HepG2 (cell line): ENCODE measurements around the gene RLN3. TPM values are rescaled to one million over a fixed set of nuclear protein-coding genes. Genes with fewer than 3 reads are reported as not detected.

Experiments used
- AGO1 ChIP-seq: fragments of 200-400 bp; formaldehyde crosslinking; IDR thresholded peaks from 2 replicates; pipeline ENCODE4 v1.6.1; 2017; ENCODE audit warnings: mild to moderate bottlenecking, low read depth, low read length, moderate library complexity; ENCODE audit not compliant: poor library complexity, severe bottlenecking
- FOXC1 ChIP-seq: sonication (generic); formaldehyde crosslinking; IDR thresholded peaks from 2 replicates; pipeline ENCODE4 v1.8.0; 2022; ENCODE audit warnings: mild to moderate bottlenecking, missing genetic modification reagents, borderline replicate concordance
- HDAC1 ChIP-seq: sonication (generic); formaldehyde crosslinking; IDR thresholded peaks from 2 replicates; pipeline ENCODE4 v1.5.1; 2020; ENCODE audit warnings: mild to moderate bottlenecking, missing genetic modification reagents
- HNRNPLL ChIP-seq: fragments of 200-400 bp; formaldehyde crosslinking; IDR thresholded peaks from 2 replicates; pipeline ENCODE4 v1.6.1; 2017; ENCODE audit warnings: mild to moderate bottlenecking, low read depth, low read length; ENCODE audit not compliant: poor library complexity, severe bottlenecking
- KDM4B ChIP-seq: sonication (generic); formaldehyde crosslinking; IDR thresholded peaks from 2 replicates; pipeline ENCODE4 v1.4.0; 2020; ENCODE audit warnings: missing genetic modification reagents
- PRPF4 ChIP-seq: fragments of 200-400 bp; formaldehyde crosslinking; IDR thresholded peaks from 2 replicates; pipeline ENCODE4 v1.6.1; 2016; ENCODE audit warnings: low read length, low read depth; ENCODE audit not compliant: poor library complexity, severe bottlenecking
- RARG ChIP-seq: sonication (generic); formaldehyde crosslinking; IDR thresholded peaks from 2 replicates; pipeline ENCODE4 v1.4.0; 2020; ENCODE audit warnings: low read depth, mild to moderate bottlenecking, missing genetic modification reagents
- RBM22 ChIP-seq: fragments of 200-400 bp; formaldehyde crosslinking; optimal IDR thresholded peaks from 2 replicates; pipeline ENCODE3; 2017; ENCODE audit warnings: mild to moderate bottlenecking, low read length, moderate library complexity
- SPEN ChIP-seq: sonication (generic); formaldehyde crosslinking; IDR thresholded peaks from 2 replicates; pipeline ENCODE4 v1.5.1; 2020; ENCODE audit warnings: low read depth, mild to moderate bottlenecking, missing genetic modification reagents
- STAT5B ChIP-seq: sonication (generic); formaldehyde crosslinking; IDR thresholded peaks from 2 replicates; pipeline ENCODE4 v1.4.0; 2020; ENCODE audit warnings: missing genetic modification reagents
- TARDBP ChIP-seq: sonication (generic); formaldehyde crosslinking; IDR thresholded peaks from 2 replicates; pipeline ENCODE4 v1.8.0; 2022; ENCODE audit warnings: mild to moderate bottlenecking, missing genetic modification reagents
- TOPORS ChIP-seq: sonication (generic); formaldehyde crosslinking; IDR thresholded peaks from 2 replicates; pipeline ENCODE4 v1.8.0; 2023; ENCODE audit warnings: mild to moderate bottlenecking, missing genetic modification reagents
- ZBTB7B ChIP-seq: sonication (generic); formaldehyde crosslinking; IDR thresholded peaks from 2 replicates; pipeline ENCODE4 v1.4.0; 2020; ENCODE audit warnings: missing genetic modification reagents
- ZNF207 ChIP-seq: fragments of 450-650 bp; IDR thresholded peaks from 2 replicates; pipeline ENCODE4 v1.6.1; 2016; ENCODE audit warnings: antibody characterized with exemption, borderline replicate concordance
- ZNF251 ChIP-seq: sonication (generic); formaldehyde crosslinking; IDR thresholded peaks from 2 replicates; pipeline ENCODE4 v1.9.0; 2021; ENCODE audit warnings: mild to moderate bottlenecking, missing genetic modification reagents
- polyA plus RNA-seq, 8 experiments: library from polyadenylated mRNA; depleted of rRNA in 3 of 8; stranded (reverse) in 7 of 8; unstranded in 1 of 8; fragments of >200 nt; fragmentation: Illumina TruSeq in 4 of 8; extraction: Trizol in 4 of 8; gene quantifications; 2 replicates each; pipeline versions ENCODE4 v1.2.1 to v1.2.3, GENCODE V29; 2011 to 2016; ENCODE audit warnings: low read depth in 4 of 8, missing spikeins in 1 of 8, mixed read lengths in 1 of 8; ENCODE audit not compliant: insufficient read depth in 1 of 8
- total RNA-seq, 5 experiments: library from RNA; depleted of rRNA; stranded (reverse); fragments of >200 nt; fragmentation: Illumina TruSeq; extraction: Trizol; gene quantifications; 2 replicates each; pipeline ENCODE4 v1.2.3, GENCODE V29; 2016; ENCODE audit warnings: low read depth in 1 of 5
- TF ChIP-seq, protein P1 (sequence below): sonication (generic); formaldehyde crosslinking; IDR thresholded peaks from 2 replicates; pipeline ENCODE4 v1.8.0; 2022; ENCODE audit warnings: missing genetic modification reagents, mild to moderate bottlenecking, moderate library complexity, borderline replicate concordance
- TF ChIP-seq, protein P2 (sequence below): sonication (generic); formaldehyde crosslinking; IDR thresholded peaks from 2 replicates; pipeline ENCODE4 v1.4.0; 2020; ENCODE audit warnings: missing genetic modification reagents
- TF ChIP-seq, protein P3 (sequence below): sonication (generic); formaldehyde crosslinking; IDR thresholded peaks from 2 replicates; pipeline ENCODE4 v1.4.0; 2020; ENCODE audit warnings: missing genetic modification reagents
- TF ChIP-seq, protein P4 (sequence below): sonication (generic); formaldehyde crosslinking; IDR thresholded peaks from 2 replicates; pipeline ENCODE4 v1.5.0; 2020; ENCODE audit warnings: mild to moderate bottlenecking, missing genetic modification reagents, moderate library complexity
- TF ChIP-seq, protein P5 (sequence below): sonication (generic); formaldehyde crosslinking; IDR thresholded peaks from 2 replicates; pipeline ENCODE4 v1.5.1; 2020; ENCODE audit warnings: missing genetic modification reagents, mild to moderate bottlenecking, borderline replicate concordance
- TF ChIP-seq, protein P6 (sequence below): sonication (generic); formaldehyde crosslinking; IDR thresholded peaks from 2 replicates; pipeline ENCODE4 v1.5.1; 2020; ENCODE audit warnings: missing genetic modification reagents, mild to moderate bottlenecking, borderline replicate concordance

RLN3 gene
- total and polyA plus RNA-seq, 2 of the 13 experiments (the other 11 are each of a cell fraction or from before 2014, with no cell fraction given) = not detected

DNA sequence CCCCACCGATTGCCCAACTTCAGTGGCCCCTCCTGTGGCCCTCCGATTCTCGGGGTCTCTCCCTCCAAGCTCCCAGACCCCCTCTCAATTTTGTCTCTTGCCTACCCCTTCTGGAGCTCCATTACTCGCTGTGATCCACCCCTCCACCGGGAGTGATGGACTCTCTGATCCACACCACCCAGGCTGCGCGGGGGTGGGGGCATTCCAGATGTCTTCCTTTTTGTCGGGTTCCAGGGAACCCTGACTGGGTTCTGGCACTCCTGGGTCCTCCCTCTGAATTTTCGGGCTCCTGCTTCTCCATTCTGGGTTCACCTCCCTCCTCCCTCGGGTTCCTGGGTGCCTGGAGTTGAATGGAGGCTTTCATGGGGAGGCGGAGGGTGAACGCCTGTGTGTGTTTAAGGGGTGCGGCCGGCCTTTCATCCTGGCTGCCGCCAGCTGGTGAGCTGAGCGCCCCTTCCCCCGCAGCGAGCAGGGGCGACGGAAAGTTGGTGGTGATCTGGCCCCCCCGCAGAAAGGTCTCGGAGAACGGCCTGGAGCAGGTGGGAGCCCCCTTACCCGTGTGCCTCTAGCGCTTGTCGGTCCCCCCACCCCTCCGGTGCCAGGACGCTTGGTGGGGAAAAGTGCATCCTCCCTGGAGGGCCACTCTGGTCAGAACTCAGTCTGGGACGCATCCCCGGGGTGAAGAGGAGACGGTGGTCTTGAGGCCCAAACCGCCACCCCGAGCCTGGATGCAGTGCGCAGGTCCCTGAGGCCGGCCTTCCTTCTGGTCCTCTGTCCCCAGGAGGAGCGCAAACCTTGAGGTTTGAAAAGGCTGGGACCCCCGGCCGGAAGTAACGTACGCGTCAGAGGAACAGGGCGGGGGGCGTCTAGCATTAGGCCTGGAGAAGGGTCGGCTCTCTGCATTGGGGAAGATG lies 46.2 kb downstream of the RLN3 start (continued):
- TF ChIP-seq PRPF4 = no peak
- TF ChIP-seq SPEN (CRISPR knock-in tag) = no peak
- TF ChIP-seq STAT5B = no peak
- TF ChIP-seq, protein P1, sequence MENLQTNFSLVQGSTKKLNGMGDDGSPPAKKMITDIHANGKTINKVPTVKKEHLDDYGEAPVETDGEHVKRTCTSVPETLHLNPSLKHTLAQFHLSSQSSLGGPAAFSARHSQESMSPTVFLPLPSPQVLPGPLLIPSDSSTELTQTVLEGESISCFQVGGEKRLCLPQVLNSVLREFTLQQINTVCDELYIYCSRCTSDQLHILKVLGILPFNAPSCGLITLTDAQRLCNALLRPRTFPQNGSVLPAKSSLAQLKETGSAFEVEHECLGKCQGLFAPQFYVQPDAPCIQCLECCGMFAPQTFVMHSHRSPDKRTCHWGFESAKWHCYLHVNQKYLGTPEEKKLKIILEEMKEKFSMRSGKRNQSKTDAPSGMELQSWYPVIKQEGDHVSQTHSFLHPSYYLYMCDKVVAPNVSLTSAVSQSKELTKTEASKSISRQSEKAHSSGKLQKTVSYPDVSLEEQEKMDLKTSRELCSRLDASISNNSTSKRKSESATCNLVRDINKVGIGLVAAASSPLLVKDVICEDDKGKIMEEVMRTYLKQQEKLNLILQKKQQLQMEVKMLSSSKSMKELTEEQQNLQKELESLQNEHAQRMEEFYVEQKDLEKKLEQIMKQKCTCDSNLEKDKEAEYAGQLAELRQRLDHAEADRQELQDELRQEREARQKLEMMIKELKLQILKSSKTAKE (CRISPR knock-in tag) = no peak
- TF ChIP-seq RBM22 = no peak
- TF ChIP-seq, protein P2, sequence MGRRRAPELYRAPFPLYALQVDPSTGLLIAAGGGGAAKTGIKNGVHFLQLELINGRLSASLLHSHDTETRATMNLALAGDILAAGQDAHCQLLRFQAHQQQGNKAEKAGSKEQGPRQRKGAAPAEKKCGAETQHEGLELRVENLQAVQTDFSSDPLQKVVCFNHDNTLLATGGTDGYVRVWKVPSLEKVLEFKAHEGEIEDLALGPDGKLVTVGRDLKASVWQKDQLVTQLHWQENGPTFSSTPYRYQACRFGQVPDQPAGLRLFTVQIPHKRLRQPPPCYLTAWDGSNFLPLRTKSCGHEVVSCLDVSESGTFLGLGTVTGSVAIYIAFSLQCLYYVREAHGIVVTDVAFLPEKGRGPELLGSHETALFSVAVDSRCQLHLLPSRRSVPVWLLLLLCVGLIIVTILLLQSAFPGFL (CRISPR knock-in tag) = no peak
- TF ChIP-seq, protein P3, sequence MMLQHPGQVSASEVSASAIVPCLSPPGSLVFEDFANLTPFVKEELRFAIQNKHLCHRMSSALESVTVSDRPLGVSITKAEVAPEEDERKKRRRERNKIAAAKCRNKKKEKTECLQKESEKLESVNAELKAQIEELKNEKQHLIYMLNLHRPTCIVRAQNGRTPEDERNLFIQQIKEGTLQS (CRISPR knock-in tag) = 0 out of 2 replicates have a peak, but pooled peaks have one; percentile 28
- TF ChIP-seq ZNF207 = no peak
- no peak for TF ChIP-seq RARG (CRISPR knock-in tag)
- TF ChIP-seq, protein P4, sequence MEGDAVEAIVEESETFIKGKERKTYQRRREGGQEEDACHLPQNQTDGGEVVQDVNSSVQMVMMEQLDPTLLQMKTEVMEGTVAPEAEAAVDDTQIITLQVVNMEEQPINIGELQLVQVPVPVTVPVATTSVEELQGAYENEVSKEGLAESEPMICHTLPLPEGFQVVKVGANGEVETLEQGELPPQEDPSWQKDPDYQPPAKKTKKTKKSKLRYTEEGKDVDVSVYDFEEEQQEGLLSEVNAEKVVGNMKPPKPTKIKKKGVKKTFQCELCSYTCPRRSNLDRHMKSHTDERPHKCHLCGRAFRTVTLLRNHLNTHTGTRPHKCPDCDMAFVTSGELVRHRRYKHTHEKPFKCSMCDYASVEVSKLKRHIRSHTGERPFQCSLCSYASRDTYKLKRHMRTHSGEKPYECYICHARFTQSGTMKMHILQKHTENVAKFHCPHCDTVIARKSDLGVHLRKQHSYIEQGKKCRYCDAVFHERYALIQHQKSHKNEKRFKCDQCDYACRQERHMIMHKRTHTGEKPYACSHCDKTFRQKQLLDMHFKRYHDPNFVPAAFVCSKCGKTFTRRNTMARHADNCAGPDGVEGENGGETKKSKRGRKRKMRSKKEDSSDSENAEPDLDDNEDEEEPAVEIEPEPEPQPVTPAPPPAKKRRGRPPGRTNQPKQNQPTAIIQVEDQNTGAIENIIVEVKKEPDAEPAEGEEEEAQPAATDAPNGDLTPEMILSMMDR = 0 out of 2 replicates have a peak, but pooled peaks have one; percentile 4
- TF ChIP-seq AGO1 = no peak
- TF ChIP-seq, protein P5, sequence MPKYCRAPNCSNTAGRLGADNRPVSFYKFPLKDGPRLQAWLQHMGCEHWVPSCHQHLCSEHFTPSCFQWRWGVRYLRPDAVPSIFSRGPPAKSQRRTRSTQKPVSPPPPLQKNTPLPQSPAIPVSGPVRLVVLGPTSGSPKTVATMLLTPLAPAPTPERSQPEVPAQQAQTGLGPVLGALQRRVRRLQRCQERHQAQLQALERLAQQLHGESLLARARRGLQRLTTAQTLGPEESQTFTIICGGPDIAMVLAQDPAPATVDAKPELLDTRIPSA = no peak
- TF ChIP-seq TARDBP = no peak
- no peak for TF ChIP-seq KDM4B (CRISPR knock-in tag)
- peak; percentile 62; the same call in 1 of the 2 replicates for TF ChIP-seq ZBTB7B
- no peak for TF ChIP-seq TOPORS (CRISPR knock-in tag)
- peak; percentile 67 for TF ChIP-seq HNRNPLL
- TF ChIP-seq HDAC1 (CRISPR knock-in tag) = peak; percentile 42; the same call in 1 of the 2 replicates
- no peak for TF ChIP-seq ZNF251 (CRISPR knock-in tag)
- TF ChIP-seq, protein P6, sequence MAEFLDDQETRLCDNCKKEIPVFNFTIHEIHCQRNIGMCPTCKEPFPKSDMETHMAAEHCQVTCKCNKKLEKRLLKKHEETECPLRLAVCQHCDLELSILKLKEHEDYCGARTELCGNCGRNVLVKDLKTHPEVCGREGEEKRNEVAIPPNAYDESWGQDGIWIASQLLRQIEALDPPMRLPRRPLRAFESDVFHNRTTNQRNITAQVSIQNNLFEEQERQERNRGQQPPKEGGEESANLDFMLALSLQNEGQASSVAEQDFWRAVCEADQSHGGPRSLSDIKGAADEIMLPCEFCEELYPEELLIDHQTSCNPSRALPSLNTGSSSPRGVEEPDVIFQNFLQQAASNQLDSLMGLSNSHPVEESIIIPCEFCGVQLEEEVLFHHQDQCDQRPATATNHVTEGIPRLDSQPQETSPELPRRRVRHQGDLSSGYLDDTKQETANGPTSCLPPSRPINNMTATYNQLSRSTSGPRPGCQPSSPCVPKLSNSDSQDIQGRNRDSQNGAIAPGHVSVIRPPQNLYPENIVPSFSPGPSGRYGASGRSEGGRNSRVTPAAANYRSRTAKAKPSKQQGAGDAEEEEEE (CRISPR knock-in tag) = no peak
- TF ChIP-seq FOXC1 = no peak
